CD4-positive, alpha-beta T cell (primary cell): ENCODE data around the gene HORMAD2. TPM values are rescaled to one million over a fixed set of nuclear protein-coding genes. Genes with fewer than 3 reads are reported as not detected.

ENCODE experiments used
- ATAC-seq: fragments of 200-7000 bp; cut with Tn5 transposase; one replicate; pipeline ENCODE4 v1.10.0; 2022; ENCODE audit warnings: mild to moderate bottlenecking; ENCODE audit not compliant: poor library complexity
- CTCF ChIA-PET: fragments of 350-600 bp; sonication (Branson Sonifier 250); formaldehyde crosslinking; loops from one replicate; lab custom pipeline; 2021; ENCODE audit warnings: antibody characterized with exemption, inconsistent platforms; lab: Charles Lee
- POLR2A ChIA-PET: fragments of 350-600 bp; sonication (Branson Sonifier 250); formaldehyde crosslinking; loops from one replicate; lab custom pipeline; 2021; ENCODE audit warnings: antibody characterized with exemption, inconsistent platforms; lab: Charles Lee
- DNase-seq, 14 experiments: peaks; one replicate each; pipeline ENCODE4 v3.0.0-alpha.2; 2013 to 2020; ENCODE audit warnings: mixed read lengths in 2 of 14
- H3K27ac ChIP-seq, 2 donors: one replicate each; pipeline versions ENCODE4 v1.5.1 to v1.7.0; 2013; ENCODE audit warnings: low read length in 2 of 2, low read depth in 1 of 2, mild to moderate bottlenecking in 1 of 2
- H3K27me3 ChIP-seq, 2 experiments: 1 replicate in 1 of 2; 2 replicates in 1 of 2; pipeline versions ENCODE4 v1.6.1 to v1.7.0; 2013; ENCODE audit warnings: low read length in 2 of 2, control low read depth in 1 of 2, mild to moderate bottlenecking in 1 of 2, moderate library complexity in 1 of 2; ENCODE audit not compliant: insufficient read depth in 2 of 2, control insufficient read depth in 1 of 2
- H3K36me3 ChIP-seq: one replicate; pipeline ENCODE4 v1.6.1; 2013; ENCODE audit warnings: low read length, control low read depth; ENCODE audit not compliant: insufficient read depth
- H3K4me1 ChIP-seq: one replicate; pipeline ENCODE4 v1.6.1; 2013; ENCODE audit warnings: low read length, control low read depth; ENCODE audit not compliant: insufficient read depth
- H3K4me3 ChIP-seq: one replicate; pipeline ENCODE4 v1.5.1; 2013; ENCODE audit warnings: mild to moderate bottlenecking, low read length, moderate library complexity
- H3K9me3 ChIP-seq, 2 experiments: 1 replicate in 1 of 2; 2 replicates in 1 of 2; pipeline versions ENCODE4 v1.6.1 to v1.7.0; 2013; ENCODE audit warnings: low read length in 2 of 2, mild to moderate bottlenecking in 2 of 2, control low read depth in 1 of 2, moderate library complexity in 1 of 2; ENCODE audit not compliant: control insufficient read depth in 1 of 2, insufficient read depth in 1 of 2
- H3K27ac Mint-ChIP-seq: one replicate; pipeline ENCODE4 v1.8.0; 2020; ENCODE audit warnings: mixed read lengths
- H3K27me3 Mint-ChIP-seq: one replicate; pipeline ENCODE4 v1.8.0; 2021; ENCODE audit warnings: mixed read lengths
- H3K36me3 Mint-ChIP-seq: one replicate; pipeline ENCODE4 v1.8.0; 2021; ENCODE audit warnings: low read depth, mixed read lengths
- H3K4me1 Mint-ChIP-seq: one replicate; pipeline ENCODE4 v1.8.0; 2021; ENCODE audit warnings: low read depth, mixed read lengths
- H3K4me3 Mint-ChIP-seq: one replicate; pipeline ENCODE4 v1.8.0; 2020; ENCODE audit warnings: mild to moderate bottlenecking, mixed read lengths
- H3K9me3 Mint-ChIP-seq: one replicate; pipeline ENCODE4 v1.8.0; 2020; ENCODE audit warnings: mixed read lengths
- CTCF ChIP-seq: fragments of 200-600 bp; IDR thresholded peaks from one replicate; pipeline ENCODE4 v1.8.0; 2022; ENCODE audit warnings: antibody characterized with exemption, mild to moderate bottlenecking
- intact Hi-C, 2 experiments: fragments of 100-400 bp; cut with DNase I in 1 of 2; cut with micrococcal nuclease in 1 of 2; formaldehyde crosslinking; loops; one replicate each; pipeline versions ENCODE4 v1.15.1 to v1.9.0; 2023 to 2025; cut with DNase I, micrococcal nuclease
- total RNA-seq, 174 experiments: library from RNA in 2 of 174; stranded (reverse) in 2 of 174; gene quantifications; one replicate each; pipeline ENCODE4 v1.2.3 and lab custom pipeline; 2021 to 2026

HORMAD2 gene
- total RNA-seq, 2 experiments from 2014 or later = not detected

- POLR2A ChIA-PET = no interaction called here
- ATAC-seq = no peak
These were observed 6.1 kb upstream of the HORMAD2 start for GRCh38 chr22:30074147-30074546.

GRCh38 chr22:30074994-30075393, 5.3 kb upstream of the HORMAD2 start:
- CTCF ChIA-PET = no interaction called here
- peaks cover 14% of the 10 kb centered on the region for H3K4me1 ChIP-seq
- H3K9me3 Mint-ChIP-seq = no peaks in the 10 kb centered on the region
- H3K27ac ChIP-seq = no peak overlapping the region
- H3K4me3 Mint-ChIP-seq = no peak overlapping the region
- no peak for DNase-seq
- no peaks in the 10 kb centered on the region for H3K36me3 ChIP-seq
- POLR2A ChIA-PET = no interaction called here
- no peaks in the 10 kb centered on the region for H3K27me3 ChIP-seq
- peaks cover 17% of the 10 kb centered on the region for H3K4me1 Mint-ChIP-seq
- H3K9me3 ChIP-seq = no peaks in the 10 kb centered on the region
- ATAC-seq = no peak
- no peak for TF ChIP-seq CTCF
- H3K27ac Mint-ChIP-seq = no peak overlapping the region
- no peak overlapping the region for H3K4me3 ChIP-seq
- intact Hi-C loops = no loop called here
- H3K27me3 Mint-ChIP-seq = no peaks in the 10 kb centered on the region
- no peaks in the 10 kb centered on the region for H3K36me3 Mint-ChIP-seq

More at GRCh38 chr22:30074147-30074546, 6.1 kb upstream of the HORMAD2 start:
- Histone ChIP-seq H3K27ac (no peak overlapping the region), H3K4me3 (no peak overlapping the region), H3K9me3 (no peaks in the 10 kb centered on the region), H3K4me1 (peaks cover 12% of the 10 kb centered on the region), H3K36me3 (no peaks in the 10 kb centered on the region), H3K27me3 (no peaks in the 10 kb centered on the region)
- no peak for DNase-seq
- CTCF ChIA-PET = no interaction called here
- TF ChIP-seq CTCF = no peak
- H3K36me3 Mint-ChIP-seq = no peaks in the 10 kb centered on the region
- H3K27ac Mint-ChIP-seq = no peak overlapping the region
- no peaks in the 10 kb centered on the region for H3K27me3 Mint-ChIP-seq
- H3K4me1 Mint-ChIP-seq = peaks cover 15% of the 10 kb centered on the region
- H3K9me3 Mint-ChIP-seq = no peaks in the 10 kb centered on the region
- intact Hi-C loops = no loop called here
- no peak overlapping the region for H3K4me3 Mint-ChIP-seq

- Histone ChIP-seq H3K27ac (no peak overlapping the region), H3K9me3 (no peaks in the 10 kb centered on the region), H3K36me3 (no peaks in the 10 kb centered on the region), H3K27me3 (no peaks in the 10 kb centered on the region), H3K4me3 (no peak overlapping the region), H3K4me1 (peaks cover 14% of the 10 kb centered on the region)
- DNase-seq = no peak
- Mint-ChIP-seq H3K4me3 (no peak overlapping the region), H3K36me3 (no peaks in the 10 kb centered on the region), H3K27me3 (no peaks in the 10 kb centered on the region), H3K9me3 (no peaks in the 10 kb centered on the region), H3K27ac (peak overlapping the region; percentile 84), H3K4me1 (peaks cover 17% of the 10 kb centered on the region)
- CTCF ChIA-PET = no interaction called here
- POLR2A ChIA-PET = no interaction called here
- no peak for ATAC-seq
- intact Hi-C loops = no loop called here
- no peak for TF ChIP-seq CTCF
These were observed 2.9 kb upstream of the HORMAD2 start for GRCh38 chr22:30077279-30077880.
